Smooth muscle cell (in vitro differentiated cells): ENCODE measurements around the gene DCC. TPM values are rescaled to one million over a fixed set of nuclear protein-coding genes. Genes with fewer than 3 reads are reported as not detected.
"Not testable (repeated sequence)": the region's sequence is repeated elsewhere in the genome, so short reads cannot be mapped to it uniquely, and the experiment has no call there.

ENCODE experiments used
- DNase-seq: peaks from one replicate; lab custom pipeline; 2025; ENCODE audit not compliant: unreplicated experiment; lab: John Stamatoyannopoulos, UW
- H2AFZ ChIP-seq: fragments of 200-600 bp; sonication (generic); 2 replicates; pipeline ENCODE4 v1.6.0; 2016; ENCODE audit warnings: antibody characterized with exemption, low read depth, mild to moderate bottlenecking
- H3F3A ChIP-seq: fragments of 200-600 bp; sonication (generic); 2 replicates; pipeline ENCODE4 v1.6.0; 2017; ENCODE audit warnings: antibody characterized with exemption, low read depth
- H3K27ac ChIP-seq: fragments of 200-600 bp; sonication (generic); 2 replicates; pipeline ENCODE4 v1.5.1; 2016; ENCODE audit warnings: low read depth, mild to moderate bottlenecking
- H3K27me3 ChIP-seq: fragments of 200-600 bp; sonication (generic); 2 replicates; pipeline ENCODE4 v1.6.1; 2016; ENCODE audit warnings: low read depth, mild to moderate bottlenecking
- H3K36me3 ChIP-seq: fragments of 200-600 bp; sonication (generic); 2 replicates; pipeline ENCODE4 v1.5.1; 2016; ENCODE audit warnings: low read depth
- H3K4me1 ChIP-seq: fragments of 200-600 bp; sonication (generic); 2 replicates; pipeline ENCODE4 v1.5.1; 2016; ENCODE audit warnings: low read depth
- H3K4me2 ChIP-seq: fragments of 200-600 bp; sonication (generic); 2 replicates; pipeline ENCODE4 v1.6.0; 2016; ENCODE audit warnings: mild to moderate bottlenecking
- H3K4me3 ChIP-seq: fragments of 200-600 bp; sonication (generic); 2 replicates; pipeline ENCODE4 v1.5.1; 2016; ENCODE audit warnings: mild to moderate bottlenecking
- H3K79me2 ChIP-seq: fragments of 200-600 bp; sonication (generic); 2 replicates; pipeline ENCODE4 v1.6.0; 2016; ENCODE audit warnings: low read depth, mild to moderate bottlenecking
- H3K9ac ChIP-seq: fragments of 200-600 bp; sonication (generic); 2 replicates; pipeline ENCODE4 v1.6.0; 2016; ENCODE audit warnings: low read depth
- H3K9me3 ChIP-seq: fragments of 200-600 bp; sonication (generic); replicated peaks from 2 replicates; pipeline ENCODE4 v1.5.1; 2016; ENCODE audit warnings: low read depth
- H4K20me1 ChIP-seq: fragments of 200-600 bp; sonication (generic); 2 replicates; pipeline ENCODE4 v1.6.0; 2016; ENCODE audit warnings: low read depth
- WGBS: methylation state at CpG from one replicate; pipeline ENCODE4 v1.1.7; 2016; ENCODE audit warnings: low lambda C conversion rate; 5-methylcytosine and 5-hydroxymethylcytosine counted together
- polyA plus RNA-seq: library from polyadenylated mRNA; unstranded; fragments of >200 nt; fragmentation: Nextera tagmentation; extraction: Ambion mirVana; gene quantifications from 2 replicates; pipeline ENCODE4 v1.2.1, GENCODE V29; 2016
- total RNA-seq: library from RNA; depleted of rRNA; stranded (reverse); fragments of >200 nt; gene quantifications from 2 replicates; pipeline ENCODE4 v1.2.3, GENCODE V29; 2014
- TF ChIP-seq, protein P1 (sequence below): fragments of 200-600 bp; sonication (generic); IDR thresholded peaks from 2 replicates; pipeline ENCODE4 v1.5.1; 2017; ENCODE audit warnings: borderline replicate concordance, mild to moderate bottlenecking, antibody characterized with exemption; ENCODE audit not compliant: insufficient read depth, poor library complexity, severe bottlenecking

The DCC gene
- total and polyA plus RNA-seq, 2 experiments from 2014 or later, result not detected

GRCh38 chr18:53509886-53510285 is 1169.9 kb downstream of the DCC start:
- H3K9ac ChIP-seq, result no peak overlapping the region
- no peaks in the 10 kb centered on the region for H3F3A ChIP-seq

DNA sequence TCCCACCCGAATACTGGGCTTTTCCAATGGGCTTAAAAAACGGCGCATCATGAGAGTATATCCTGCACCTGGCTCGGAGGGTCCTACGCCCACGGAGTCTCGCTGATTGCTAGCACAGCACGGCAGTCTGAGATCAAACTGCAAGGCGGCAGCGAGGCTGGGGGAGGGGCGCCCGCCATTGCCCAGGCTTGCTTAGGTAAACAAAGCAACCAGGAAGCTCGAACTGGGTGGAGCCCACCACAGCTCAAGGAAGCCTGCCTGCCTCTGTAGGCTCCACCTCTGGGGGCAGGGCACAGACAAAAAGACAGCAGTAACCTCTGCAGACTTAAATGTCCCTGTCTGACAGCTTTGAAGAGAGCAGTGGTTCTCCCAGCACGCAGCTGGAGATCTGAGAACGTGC is 1171.7 kb downstream of the DCC start:
- not testable (repeated sequence) for H3K36me3 ChIP-seq, H3K27ac ChIP-seq, H3K27me3 ChIP-seq

More at GRCh38 chr18:53509886-53510285, 1169.9 kb downstream of the DCC start:
- Histone ChIP-seq H3K4me1 (no peaks in the 10 kb centered on the region), H3K4me2 (no peak overlapping the region), H3K4me3 (no peak overlapping the region), H3K27ac (no peak overlapping the region), H3K9me3 (no peaks in the 10 kb centered on the region), H3K79me2 (no peaks in the 10 kb centered on the region), H3K27me3 (no peaks in the 10 kb centered on the region), H2AFZ (no peak overlapping the region), H4K20me1 (no peaks in the 10 kb centered on the region), H3K36me3 (no peaks in the 10 kb centered on the region)
- WGBS, result 84% methylated on average over 2 of the region's 2 CpGs
- no peak for DNase-seq
- TF ChIP-seq, protein P1, sequence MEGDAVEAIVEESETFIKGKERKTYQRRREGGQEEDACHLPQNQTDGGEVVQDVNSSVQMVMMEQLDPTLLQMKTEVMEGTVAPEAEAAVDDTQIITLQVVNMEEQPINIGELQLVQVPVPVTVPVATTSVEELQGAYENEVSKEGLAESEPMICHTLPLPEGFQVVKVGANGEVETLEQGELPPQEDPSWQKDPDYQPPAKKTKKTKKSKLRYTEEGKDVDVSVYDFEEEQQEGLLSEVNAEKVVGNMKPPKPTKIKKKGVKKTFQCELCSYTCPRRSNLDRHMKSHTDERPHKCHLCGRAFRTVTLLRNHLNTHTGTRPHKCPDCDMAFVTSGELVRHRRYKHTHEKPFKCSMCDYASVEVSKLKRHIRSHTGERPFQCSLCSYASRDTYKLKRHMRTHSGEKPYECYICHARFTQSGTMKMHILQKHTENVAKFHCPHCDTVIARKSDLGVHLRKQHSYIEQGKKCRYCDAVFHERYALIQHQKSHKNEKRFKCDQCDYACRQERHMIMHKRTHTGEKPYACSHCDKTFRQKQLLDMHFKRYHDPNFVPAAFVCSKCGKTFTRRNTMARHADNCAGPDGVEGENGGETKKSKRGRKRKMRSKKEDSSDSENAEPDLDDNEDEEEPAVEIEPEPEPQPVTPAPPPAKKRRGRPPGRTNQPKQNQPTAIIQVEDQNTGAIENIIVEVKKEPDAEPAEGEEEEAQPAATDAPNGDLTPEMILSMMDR, result no peak

GRCh38 chr18:53521068-53521467 is 1181.1 kb downstream of the DCC start:
- H2AFZ ChIP-seq, result no peak overlapping the region
- H3K36me3 ChIP-seq, result no peaks in the 10 kb centered on the region
- 80% methylated on average over 7 of the region's 7 CpGs for WGBS
- no peaks in the 10 kb centered on the region for H3F3A ChIP-seq
- no peaks in the 10 kb centered on the region for H3K79me2 ChIP-seq
- H3K9me3 ChIP-seq, result no peaks in the 10 kb centered on the region
- DNase-seq, result no peak
- no peaks in the 10 kb centered on the region for H3K4me1 ChIP-seq
- no peak overlapping the region for H3K4me3 ChIP-seq
- H3K4me2 ChIP-seq, result no peak overlapping the region
- H4K20me1 ChIP-seq, result no peaks in the 10 kb centered on the region
- TF ChIP-seq, protein P1, result no peak
- no peak overlapping the region for H3K27ac ChIP-seq
- no peak overlapping the region for H3K9ac ChIP-seq
- H3K27me3 ChIP-seq, result no peaks in the 10 kb centered on the region

More for the DNA sequence above, 1171.7 kb downstream of the DCC start:
- H3K4me3 ChIP-seq, H3K4me1 ChIP-seq, H4K20me1 ChIP-seq, H3K79me2 ChIP-seq, DNase-seq, H3K9me3 ChIP-seq, H3F3A ChIP-seq, H3K9ac ChIP-seq, H2AFZ ChIP-seq, H3K4me2 ChIP-seq: not testable (repeated sequence)
- WGBS, result 76% methylated on average over 15 of the region's 15 CpGs

DNA sequence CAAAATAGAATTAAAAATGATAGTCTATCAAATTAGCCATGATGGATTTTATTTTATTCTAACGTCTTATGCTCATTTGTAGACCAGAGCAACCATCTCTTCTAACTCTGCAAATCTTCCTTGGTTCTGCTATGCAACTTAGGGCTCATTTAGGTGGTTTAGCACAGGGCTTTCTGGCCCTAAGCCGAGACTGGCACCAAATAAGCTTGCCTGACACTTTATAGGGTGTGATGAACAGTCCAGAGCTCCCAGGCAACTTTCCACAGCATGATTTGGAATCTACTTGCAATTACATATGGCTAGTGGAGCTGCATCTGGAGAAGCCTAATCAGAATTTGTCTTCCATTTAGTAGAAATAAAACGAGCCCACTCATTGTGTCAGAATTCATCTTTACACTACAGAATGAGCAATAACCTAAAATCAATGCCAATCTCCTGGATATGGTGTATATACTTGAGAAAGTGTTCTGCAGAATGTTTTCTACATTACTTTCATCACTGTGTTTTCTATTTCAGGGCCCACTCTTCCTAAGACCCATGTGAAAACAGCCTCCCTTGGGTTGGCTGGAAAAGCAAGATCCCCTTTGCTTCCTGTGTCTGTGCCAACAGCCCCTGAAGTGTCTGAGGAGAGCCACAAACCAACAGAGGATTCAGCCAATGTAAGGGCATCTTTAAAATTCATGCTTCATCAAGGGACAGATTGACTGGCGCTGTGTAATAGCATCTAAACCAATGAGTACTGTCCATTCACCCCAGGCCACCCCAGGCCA is 1186.3 kb downstream of the DCC start:
- 58% methylated on average over 4 of the region's 4 CpGs for WGBS

More for the DNA sequence above, 1186.3 kb downstream of the DCC start:
- H3K9me3 ChIP-seq, result no peaks in the 10 kb centered on the region
- no peak overlapping the region for H3K4me3 ChIP-seq
- no peaks in the 10 kb centered on the region for H4K20me1 ChIP-seq
- H3F3A ChIP-seq, result no peaks in the 10 kb centered on the region
- H2AFZ ChIP-seq, result no peak overlapping the region
- TF ChIP-seq, protein P1, result no peak
- H3K36me3 ChIP-seq, result no peaks in the 10 kb centered on the region
- DNase-seq, result no peak
- H3K27ac ChIP-seq, result no peak overlapping the region
- H3K4me1 ChIP-seq, result no peaks in the 10 kb centered on the region
- no peak overlapping the region for H3K4me2 ChIP-seq
- H3K79me2 ChIP-seq, result no peaks in the 10 kb centered on the region
- H3K9ac ChIP-seq, result no peak overlapping the region
- H3K27me3 ChIP-seq, result no peaks in the 10 kb centered on the region
